Uterus (tissue), 4 donors: ENCODE results near the gene TVP23A. TPM values are rescaled to one million over a fixed set of nuclear protein-coding genes. Genes with fewer than 3 reads are reported as not detected.
"Not testable (repeated sequence)": the region's sequence is repeated elsewhere in the genome, so short reads cannot be mapped to it uniquely, and the experiment has no call there.

ENCODE experiments used
- DNase-seq, 2 donors: peaks; one replicate each; pipeline ENCODE4 v3.0.0-alpha.2; 2019 to 2020
- H3K27ac ChIP-seq, 2 donors: fragments of 200-600 bp; sonication (generic); 1 replicate in 1 of 2; 2 replicates in 1 of 2; pipeline ENCODE4 v1.5.1; 2016 to 2018
- H3K27me3 ChIP-seq, 2 donors: fragments of 200-600 bp; sonication (generic); one replicate each; pipeline ENCODE4 v1.5.1; 2018 to 2019; ENCODE audit warnings: control low read depth in 1 of 2
- H3K36me3 ChIP-seq, 2 donors: fragments of 200-600 bp; sonication (generic); one replicate each; pipeline ENCODE4 v1.5.1; 2019; ENCODE audit warnings: control low read depth in 1 of 2
- H3K4me1 ChIP-seq, 2 donors: fragments of 200-600 bp; sonication (generic); one replicate each; pipeline ENCODE4 v1.5.1; 2018 to 2019; ENCODE audit warnings: control low read depth in 1 of 2
- H3K4me3 ChIP-seq, 2 donors: fragments of 200-600 bp; sonication (generic); 1 replicate in 1 of 2; 2 replicates in 1 of 2; pipeline ENCODE4 v1.5.1; 2018 to 2019; ENCODE audit warnings: mild to moderate bottlenecking in 1 of 2
- H3K9me3 ChIP-seq, 2 donors: fragments of 200-600 bp; sonication (generic); one replicate each; pipeline ENCODE4 v1.5.1; 2019; ENCODE audit warnings: control low read depth in 1 of 2
- CTCF ChIP-seq, 4 experiments: fragments of 200-600 bp in 2 of 4; fragments of 450-650 bp in 2 of 4; sonication (generic) in 2 of 4; IDR thresholded peaks; one replicate each; pipeline ENCODE4 v1.5.1; 2016 to 2019; ENCODE audit warnings: antibody characterized with exemption in 4 of 4, mild to moderate bottlenecking in 2 of 4, moderate library complexity in 1 of 4
- POLR2A ChIP-seq, 2 donors: fragments of 450-650 bp; IDR thresholded peaks; one replicate each; pipeline ENCODE4 v1.6.1; 2016; ENCODE audit warnings: antibody characterized with exemption in 2 of 2, mild to moderate bottlenecking in 1 of 2, moderate library complexity in 1 of 2
- intact Hi-C: fragments of 100-400 bp; cut with DNase I; formaldehyde crosslinking; loops from one replicate; pipeline ENCODE4 v1.15.1; 2023; ENCODE audit warnings: low total_unique reads
- total RNA-seq, 4 donors: library from RNA; depleted of rRNA in 3 of 4; stranded (reverse); fragments of >200 nt in 3 of 4; gene quantifications; one replicate each; pipeline versions ENCODE4 v1.1.0 to v1.2.4, GENCODE V29; 2014 to 2023
- donor health status: DM: yes; HTN: yes; CAD: no.

TVP23A gene
- total RNA-seq, 4 donors from 2014 or later: 0.29 to 8.0 (median 7.6) TPM; not detected in 1

- no peak for TF ChIP-seq CTCF (IDR thresholded peaks at IDR 0.05)
- TF ChIP-seq POLR2A (IDR thresholded peaks at IDR 0.05): peak; percentile 66 to 97
- H3K9me3 ChIP-seq: no peaks in the 10 kb centered on the region
- H3K27me3 ChIP-seq: no peaks in the 10 kb centered on the region
- peak within 1 kb of the TSS; percentile 98 to 99 for H3K27ac ChIP-seq
- DNase-seq: peak; percentile 100
- no peaks in the 10 kb centered on the region for H3K4me1 ChIP-seq
- H3K36me3 ChIP-seq: no peaks in the 10 kb centered on the region
- intact Hi-C loops: no loop called here
- H3K4me3 ChIP-seq: peak within 1 kb of the TSS; percentile 58 to 89
These were observed 74.8 kb downstream of the TVP23A start, which contains the start of gene NUBP1 for GRCh38 chr16:10743610-10744369. TSS of gene NUBP1 (plus strand) at chr16:10743842. CDS start at chr16:10743864, 22 bp downstream.

- Histone ChIP-seq H3K27ac (peak overlapping the region; percentile 98 to 99), H3K27me3 (no peaks in the 10 kb centered on the region), H3K9me3 (no peaks in the 10 kb centered on the region), H3K36me3 (no peaks in the 10 kb centered on the region), H3K4me1 (no peaks in the 10 kb centered on the region), H3K4me3 (peak overlapping the region; percentile 58 to 89)
- DNase-seq: no peak
- TF ChIP-seq POLR2A (IDR thresholded peaks at IDR 0.05) (no peak), CTCF (IDR thresholded peaks at IDR 0.05) (no peak)
- intact Hi-C loops: no loop called here
These were observed 75.4 kb downstream of the TVP23A start for GRCh38 chr16:10743227-10743609.

GRCh38 chr16:10741844-10742243 is 76.8 kb downstream of the TVP23A start:
- intact Hi-C loops: no loop called here
- H3K4me3 ChIP-seq: no peak overlapping the region
- TF ChIP-seq POLR2A (IDR thresholded peaks at IDR 0.05) (no peak), CTCF (IDR thresholded peaks at IDR 0.05) (no peak)
- no peak for DNase-seq
- no peak overlapping the region for H3K27ac ChIP-seq
- H3K9me3 ChIP-seq: no peaks in the 10 kb centered on the region
- H3K36me3 ChIP-seq: no peaks in the 10 kb centered on the region
- no peaks in the 10 kb centered on the region for H3K27me3 ChIP-seq
- no peaks in the 10 kb centered on the region for H3K4me1 ChIP-seq

- intact Hi-C loops, H3K4me1 ChIP-seq, DNase-seq, H3K9me3 ChIP-seq, H3K27ac ChIP-seq, H3K36me3 ChIP-seq, H3K4me3 ChIP-seq, H3K27me3 ChIP-seq: not testable (repeated sequence)
These were observed 77.3 kb downstream of the TVP23A start for GRCh38 chr16:10741249-10741648.

- Histone ChIP-seq H3K4me3 (no peak overlapping the region), H3K36me3 (no peaks in the 10 kb centered on the region), H3K9me3 (no peaks in the 10 kb centered on the region), H3K4me1 (no peaks in the 10 kb centered on the region), H3K27ac (no peak overlapping the region), H3K27me3 (no peaks in the 10 kb centered on the region)
- intact Hi-C loops: no loop called here
- no peak for DNase-seq
- no peak for TF ChIP-seq CTCF (IDR thresholded peaks at IDR 0.05)
- no peak for TF ChIP-seq POLR2A (IDR thresholded peaks at IDR 0.05)
These were observed 77.8 kb downstream of the TVP23A start for GRCh38 chr16:10740845-10741208.
